Measurements from ENCODE around the gene HOXD10. TPM values are rescaled to one million over a fixed set of nuclear protein-coding genes. Genes with fewer than 3 reads are reported as not detected.

HOXD10 gene
- total RNA-seq, 1 donor from 2014 or later: not detected

DNA sequence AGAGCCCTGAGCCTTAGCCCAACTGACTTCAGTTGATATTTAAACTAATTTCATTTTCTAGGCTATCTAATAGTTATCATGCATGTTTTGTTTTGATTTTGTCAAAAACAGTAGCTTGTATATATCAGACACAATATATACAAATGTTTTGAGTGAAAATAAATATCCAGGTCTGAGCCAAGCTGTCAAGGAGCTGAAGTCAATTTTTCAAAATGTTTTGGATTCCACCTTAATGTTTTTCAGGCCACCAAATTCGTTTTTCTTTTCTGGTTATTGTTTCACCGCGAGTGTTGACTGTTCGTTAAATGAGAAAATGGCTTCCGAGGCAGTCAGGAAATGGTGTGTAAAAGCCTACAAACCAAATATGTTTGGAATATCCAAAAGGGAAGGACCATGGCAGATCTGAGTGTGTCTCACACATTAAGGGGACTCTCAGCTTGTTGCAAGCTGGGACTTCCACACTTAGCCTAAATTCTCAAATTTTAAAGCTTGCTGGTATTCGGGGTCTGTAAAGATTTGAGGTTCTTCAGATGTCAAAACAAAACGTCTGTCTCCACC lies 14.2 kb upstream of the HOXD10 start:
- Mint-ChIP-seq H3K4me3 (ENCODE audit: unreplicated experiment) (no peak overlapping the region), H3K36me3 (ENCODE audit: low read depth, unreplicated experiment) (no peaks in the 10 kb centered on the region), H3K27me3 (ENCODE audit: unreplicated experiment) (peaks cover 65% of the 10 kb centered on the region), H3K27ac (ENCODE audit: unreplicated experiment) (no peak overlapping the region), H3K4me1 (ENCODE audit: unreplicated experiment) (peaks cover 27% of the 10 kb centered on the region), H3K9me3 (ENCODE audit: unreplicated experiment) (no peaks in the 10 kb centered on the region)
- TF ChIP-seq, protein P1, sequence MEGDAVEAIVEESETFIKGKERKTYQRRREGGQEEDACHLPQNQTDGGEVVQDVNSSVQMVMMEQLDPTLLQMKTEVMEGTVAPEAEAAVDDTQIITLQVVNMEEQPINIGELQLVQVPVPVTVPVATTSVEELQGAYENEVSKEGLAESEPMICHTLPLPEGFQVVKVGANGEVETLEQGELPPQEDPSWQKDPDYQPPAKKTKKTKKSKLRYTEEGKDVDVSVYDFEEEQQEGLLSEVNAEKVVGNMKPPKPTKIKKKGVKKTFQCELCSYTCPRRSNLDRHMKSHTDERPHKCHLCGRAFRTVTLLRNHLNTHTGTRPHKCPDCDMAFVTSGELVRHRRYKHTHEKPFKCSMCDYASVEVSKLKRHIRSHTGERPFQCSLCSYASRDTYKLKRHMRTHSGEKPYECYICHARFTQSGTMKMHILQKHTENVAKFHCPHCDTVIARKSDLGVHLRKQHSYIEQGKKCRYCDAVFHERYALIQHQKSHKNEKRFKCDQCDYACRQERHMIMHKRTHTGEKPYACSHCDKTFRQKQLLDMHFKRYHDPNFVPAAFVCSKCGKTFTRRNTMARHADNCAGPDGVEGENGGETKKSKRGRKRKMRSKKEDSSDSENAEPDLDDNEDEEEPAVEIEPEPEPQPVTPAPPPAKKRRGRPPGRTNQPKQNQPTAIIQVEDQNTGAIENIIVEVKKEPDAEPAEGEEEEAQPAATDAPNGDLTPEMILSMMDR (IDR thresholded peaks at IDR 0.05; ENCODE audit: unreplicated experiment): no peak
- DNase-seq (ENCODE audit: low spot score): no peak

DNA sequence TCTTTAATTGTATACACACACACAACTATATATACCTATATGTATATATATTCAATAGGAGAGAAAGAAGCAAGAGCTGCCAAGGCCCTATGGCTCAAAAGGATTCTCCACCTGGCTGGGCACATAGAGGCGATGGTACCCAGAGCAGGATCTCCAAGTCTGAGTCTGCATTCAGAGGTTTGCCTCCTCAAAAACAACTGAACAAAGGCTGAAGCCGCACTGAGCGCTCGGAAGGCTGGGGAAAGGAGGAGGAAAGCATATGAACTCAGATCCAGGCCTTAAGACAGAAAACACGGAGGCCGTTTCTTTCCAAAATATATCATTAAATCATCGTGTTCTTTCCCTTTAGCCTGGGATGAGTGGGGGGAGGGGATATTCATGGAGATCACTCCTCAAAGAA lies 13.4 kb upstream of the HOXD10 start:
- Mint-ChIP-seq H3K27me3 (ENCODE audit: unreplicated experiment) (peaks cover 58% of the 10 kb centered on the region), H3K4me3 (ENCODE audit: unreplicated experiment) (no peak overlapping the region), H3K27ac (ENCODE audit: unreplicated experiment) (no peak overlapping the region), H3K4me1 (ENCODE audit: unreplicated experiment) (peaks cover 20% of the 10 kb centered on the region), H3K9me3 (ENCODE audit: unreplicated experiment) (no peaks in the 10 kb centered on the region), H3K36me3 (ENCODE audit: low read depth, unreplicated experiment) (no peaks in the 10 kb centered on the region)
- DNase-seq (ENCODE audit: low spot score): no peak
- TF ChIP-seq, protein P1 (IDR thresholded peaks at IDR 0.05; ENCODE audit: unreplicated experiment): no peak

DNA sequence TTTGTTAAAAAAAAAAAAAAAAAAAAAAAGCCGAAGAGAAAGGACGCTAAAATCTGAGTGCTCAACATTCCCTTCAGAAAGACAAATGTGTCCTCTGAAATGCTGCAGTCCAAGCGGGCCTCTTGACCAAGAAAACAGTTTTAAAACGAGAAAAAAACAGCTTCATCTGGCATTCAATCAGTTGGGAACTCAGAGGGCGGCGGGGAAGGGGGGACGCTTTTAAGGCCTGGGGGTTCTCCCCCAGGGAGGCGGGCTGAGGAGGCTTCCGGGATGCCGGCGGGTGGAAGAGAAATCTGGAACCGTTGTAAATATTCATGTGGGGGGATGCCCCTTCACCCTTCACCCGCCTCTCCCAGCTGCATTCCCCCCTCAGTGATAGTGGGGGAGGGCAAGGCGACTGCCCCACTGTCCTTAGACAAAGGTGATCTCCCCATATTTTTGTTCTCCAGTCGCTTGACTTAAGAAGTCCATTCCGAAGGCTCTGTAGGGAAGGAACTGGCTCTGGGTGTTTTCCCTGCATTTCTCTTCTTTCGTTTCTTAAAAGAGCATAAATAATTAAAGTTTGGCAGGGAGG lies 12.7 kb upstream of the HOXD10 start:
- Mint-ChIP-seq H3K4me3 (ENCODE audit: unreplicated experiment) (no peak overlapping the region), H3K9me3 (ENCODE audit: unreplicated experiment) (no peaks in the 10 kb centered on the region), H3K36me3 (ENCODE audit: low read depth, unreplicated experiment) (no peaks in the 10 kb centered on the region), H3K27me3 (ENCODE audit: unreplicated experiment) (peaks cover 59% of the 10 kb centered on the region), H3K27ac (ENCODE audit: unreplicated experiment) (no peak overlapping the region), H3K4me1 (ENCODE audit: unreplicated experiment) (peaks cover 19% of the 10 kb centered on the region)
- TF ChIP-seq, protein P1 (IDR thresholded peaks at IDR 0.05; ENCODE audit: unreplicated experiment): no peak
- DNase-seq (ENCODE audit: low spot score): no peak

DNA sequence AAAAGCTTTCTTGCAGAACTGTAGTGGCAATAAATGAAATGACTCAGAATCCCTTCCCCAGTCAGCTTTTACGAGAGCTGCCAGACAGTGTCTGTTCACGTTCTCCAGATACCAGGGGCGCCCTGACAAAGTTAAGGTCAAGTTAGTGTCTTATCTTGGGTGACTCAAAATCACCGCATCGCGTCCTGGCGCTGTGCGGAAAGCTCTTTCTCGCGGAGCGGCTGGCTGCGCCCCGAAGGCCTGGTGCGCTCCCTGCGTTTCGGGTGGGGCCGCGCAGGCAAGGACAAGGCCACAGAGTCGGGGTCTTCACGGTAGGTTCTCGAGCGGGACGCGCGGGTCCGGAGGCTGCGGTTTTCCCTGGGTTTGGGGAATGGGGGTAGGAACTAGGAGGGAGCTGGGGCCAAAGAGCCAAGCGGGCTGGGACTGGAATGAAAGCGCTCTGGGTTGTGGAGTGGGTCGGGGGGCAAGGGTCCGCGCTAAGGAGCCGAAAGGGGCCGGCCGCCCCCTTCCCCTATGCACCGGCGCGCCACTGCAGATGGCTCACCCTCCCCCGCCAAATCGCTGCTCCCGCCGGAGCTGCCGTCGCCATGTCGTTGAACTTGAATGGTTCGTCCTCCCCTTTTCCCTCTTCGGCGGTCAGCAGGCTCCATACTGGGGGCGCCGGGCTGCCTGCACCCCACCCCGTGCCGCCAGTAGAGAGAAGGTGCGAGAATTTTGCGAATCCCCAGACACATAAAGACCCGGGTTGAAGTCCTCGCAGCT lies 12.1 kb upstream of the HOXD10 start:
- no peak for DNase-seq (ENCODE audit: low spot score)
- Mint-ChIP-seq H3K9me3 (ENCODE audit: unreplicated experiment) (no peaks in the 10 kb centered on the region), H3K27ac (ENCODE audit: unreplicated experiment) (no peak overlapping the region), H3K27me3 (ENCODE audit: unreplicated experiment) (peaks cover 60% of the 10 kb centered on the region), H3K4me3 (ENCODE audit: unreplicated experiment) (no peak overlapping the region), H3K4me1 (ENCODE audit: unreplicated experiment) (peaks cover 21% of the 10 kb centered on the region), H3K36me3 (ENCODE audit: low read depth, unreplicated experiment) (no peaks in the 10 kb centered on the region)
- TF ChIP-seq, protein P1 (IDR thresholded peaks at IDR 0.05; ENCODE audit: unreplicated experiment): no peak
